Amniotic epithelial cell (primary cell): ENCODE data around the gene SNRNP40.
"Not testable (repeated sequence)": the region's sequence is repeated elsewhere in the genome, so short reads cannot be mapped to it uniquely, and the experiment has no call there.

ENCODE experiments used
- DNase-seq: peaks from one replicate; pipeline ENCODE4 v3.0.0-alpha.2; 2010; ENCODE audit warnings: low read depth

The SNRNP40 gene

GRCh38 chr1:31282426-31282825 lies 14.2 kb downstream of the SNRNP40 start:
- DNase-seq: not testable (repeated sequence)

DNA sequence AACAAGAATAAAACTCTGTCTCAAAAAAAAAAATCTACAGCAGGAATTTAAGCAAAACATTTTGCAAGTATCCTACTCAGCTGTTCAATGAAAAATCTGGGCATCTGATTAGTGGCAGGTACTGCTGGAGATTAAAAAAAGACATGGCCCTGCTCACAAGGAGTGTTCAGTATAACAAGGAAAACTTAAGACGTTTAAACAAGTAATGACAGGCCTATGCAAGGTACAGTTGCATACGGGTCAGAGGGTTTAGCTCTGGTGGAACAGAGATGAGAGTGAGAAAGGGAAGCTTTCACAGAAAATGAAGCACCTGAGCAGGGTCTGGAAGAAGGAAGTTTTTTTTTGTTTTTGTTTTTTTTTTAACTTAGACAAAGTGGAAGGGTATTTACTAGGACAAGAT lies 23.0 kb downstream of the SNRNP40 start:
- DNase-seq: no peak

- DNase-seq: no peak
Measured at GRCh38 chr1:31272369-31272768, 24.2 kb downstream of the SNRNP40 start.

- no peak for DNase-seq
Measured at GRCh38 chr1:31266547-31266946, 30.0 kb downstream of the SNRNP40 start.

GRCh38 chr1:31264790-31265386 lies 31.7 kb downstream of the SNRNP40 start:
- no peak for DNase-seq

- no peak for DNase-seq
Measured at GRCh38 chr1:31263408-31263807, 33.2 kb downstream of the SNRNP40 start.

GRCh38 chr1:31262393-31262792 lies 34.2 kb downstream of the SNRNP40 start:
- DNase-seq: not testable (repeated sequence)

DNA sequence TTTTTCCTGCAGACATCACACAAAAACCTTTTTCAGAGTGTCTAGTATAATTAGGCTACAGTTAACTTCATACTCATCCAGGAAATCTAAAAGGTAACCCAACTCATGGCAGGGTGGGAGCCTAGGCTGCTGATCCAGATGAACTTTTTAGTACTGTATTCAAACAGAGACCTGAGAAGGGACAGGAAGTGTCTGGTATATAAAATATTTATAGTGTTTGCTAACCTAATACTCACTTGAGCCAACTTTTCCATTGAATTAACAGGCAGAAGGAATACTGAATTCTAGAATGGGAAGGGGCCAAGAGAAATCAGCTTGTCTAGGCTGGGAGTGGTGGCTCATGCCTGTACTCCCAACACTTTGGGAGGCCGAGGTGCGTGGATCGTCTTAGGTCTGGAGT lies 34.7 kb downstream of the SNRNP40 start:
- DNase-seq: no peak

- no peak for DNase-seq
Measured at GRCh38 chr1:31259746-31260145, 36.8 kb downstream of the SNRNP40 start.

DNA sequence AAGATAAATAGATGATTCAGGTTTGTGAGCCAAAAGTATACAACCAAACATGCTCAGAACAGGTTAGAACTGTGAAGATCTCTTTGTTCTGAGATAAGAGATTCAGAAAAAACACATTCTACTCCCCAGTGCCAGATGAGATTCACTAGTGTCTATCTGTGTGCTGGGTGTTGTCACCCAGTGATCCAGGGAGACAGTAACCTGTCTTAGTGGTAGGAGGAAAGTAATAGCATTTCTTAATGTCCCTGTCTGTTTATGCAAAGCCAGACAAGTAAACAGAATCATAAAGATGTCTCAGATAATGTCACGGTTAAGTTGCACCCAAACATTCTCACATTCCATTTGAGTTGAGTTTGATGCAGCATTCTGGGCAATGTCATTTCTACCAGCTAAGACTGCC lies 38.0 kb downstream of the SNRNP40 start:
- no peak for DNase-seq

DNA sequence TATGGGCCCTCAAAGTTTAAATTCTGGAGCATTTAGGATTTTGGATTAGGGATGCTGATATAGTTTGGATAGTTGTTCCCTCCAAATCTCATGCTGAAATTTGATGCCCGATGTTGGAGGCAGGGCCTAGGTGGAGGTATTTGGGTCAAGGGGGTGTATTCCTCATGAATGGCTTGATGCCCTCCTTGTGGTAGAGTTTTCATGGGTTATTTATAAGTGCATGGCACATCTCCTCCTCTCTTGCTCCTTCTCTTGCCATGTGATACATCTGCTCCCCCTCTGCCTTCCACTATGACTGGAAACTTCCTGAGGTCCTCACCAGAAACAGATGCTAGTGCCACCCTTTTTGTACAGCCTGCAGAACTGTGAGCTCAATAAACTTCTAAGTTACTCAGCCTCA lies 39.4 kb downstream of the SNRNP40 start:
- no peak for DNase-seq

DNA sequence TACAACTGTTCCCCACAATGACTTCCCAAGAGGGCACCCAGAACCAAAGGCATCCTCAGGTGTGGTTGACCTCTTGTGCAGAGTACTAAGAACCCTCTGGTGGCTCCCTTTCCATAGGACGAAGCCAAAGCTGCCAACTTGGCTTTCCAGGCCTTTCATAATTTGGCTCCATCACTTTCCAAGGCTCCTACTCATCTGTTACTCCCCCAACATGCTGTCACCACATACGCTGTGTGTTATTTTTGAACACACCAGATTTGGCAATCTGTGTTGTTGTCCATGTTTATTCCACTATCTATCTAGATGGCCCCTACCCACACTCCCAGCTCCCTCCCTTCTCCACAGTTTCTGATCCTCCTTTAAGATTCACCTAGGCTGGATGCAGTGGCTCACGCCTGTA lies 46.7 kb downstream of the SNRNP40 start:
- no peak for DNase-seq

DNA sequence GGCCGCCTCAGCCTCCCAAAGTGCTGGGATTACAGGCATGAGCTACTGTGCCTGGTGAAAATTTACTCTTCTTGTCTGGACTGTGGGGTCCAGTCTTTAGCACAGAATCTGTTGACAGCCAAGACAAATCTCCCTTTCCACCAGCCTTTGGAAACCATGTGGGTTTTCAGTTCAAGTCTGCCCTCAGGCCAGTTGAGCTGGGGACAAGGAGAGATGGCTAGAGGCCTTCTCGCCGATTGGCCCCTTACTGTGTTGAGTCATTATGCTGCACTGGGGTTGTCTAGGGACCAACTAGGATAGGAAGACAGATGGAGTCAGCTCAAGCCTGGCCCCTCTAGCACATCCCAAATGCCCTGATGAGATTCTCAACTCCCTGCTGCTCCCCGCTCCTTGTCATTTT lies 48.3 kb downstream of the SNRNP40 start:
- no peak for DNase-seq

DNA sequence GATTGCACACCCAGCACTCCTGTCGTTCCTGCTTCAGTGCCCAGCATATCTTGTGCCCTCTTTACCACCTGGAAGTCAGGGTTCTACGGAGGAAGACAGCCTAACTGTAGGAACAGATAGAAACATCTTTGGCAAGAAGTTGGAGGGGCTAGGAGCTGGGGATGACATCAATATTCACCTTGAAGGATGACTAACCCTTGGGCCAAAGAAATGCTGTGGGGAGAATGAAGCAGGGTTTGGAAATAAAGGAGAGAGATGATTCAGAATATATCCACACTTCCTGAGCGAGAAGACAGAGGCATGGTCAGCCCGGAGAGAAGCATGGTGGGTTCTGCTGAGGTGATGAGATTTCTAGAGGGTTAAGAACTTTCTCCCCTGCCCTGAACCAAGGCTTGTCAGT lies 52.3 kb downstream of the SNRNP40 start:
- peak; percentile 88 for DNase-seq

GRCh38 chr1:31243501-31244286 lies 52.9 kb downstream of the SNRNP40 start:
- peak; percentile 91 for DNase-seq

GRCh38 chr1:31241321-31241720 lies 55.3 kb downstream of the SNRNP40 start:
- DNase-seq: no peak

GRCh38 chr1:31239653-31240241 lies 56.8 kb downstream of the SNRNP40 start, which contains the start of gene NKAIN1:
Gene NKAIN1 (minus strand): TSS chr1:31239887. CDS start chr1:31239547, 340 bp downstream.
- peak; percentile 22 for DNase-seq

GRCh38 chr1:31238986-31239613 lies 57.5 kb downstream of the SNRNP40 start:
- no peak for DNase-seq

DNA sequence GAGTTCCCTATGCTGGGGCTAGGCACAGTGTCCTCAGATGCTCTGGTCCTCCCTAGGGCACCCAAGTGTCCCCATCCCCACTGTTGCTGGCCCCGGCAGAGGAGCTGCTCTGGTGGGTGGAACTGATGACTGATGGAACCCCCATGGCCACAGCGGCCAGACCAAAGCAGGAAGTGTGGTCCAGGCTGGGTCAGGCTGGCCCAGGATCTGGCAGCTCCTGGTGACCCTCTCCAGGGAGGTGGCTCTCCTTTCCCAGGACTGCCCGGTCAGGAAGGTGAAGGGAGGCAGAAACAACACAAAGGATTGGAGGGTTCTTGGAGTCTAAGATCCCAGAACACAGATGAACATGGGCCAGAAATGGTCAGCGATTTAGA lies 58.0 kb downstream of the SNRNP40 start:
- no peak for DNase-seq

- DNase-seq: no peak
Measured at GRCh38 chr1:31234870-31235269, 61.7 kb downstream of the SNRNP40 start.

- no peak for DNase-seq
Measured at GRCh38 chr1:31234123-31234708, 62.4 kb downstream of the SNRNP40 start.

GRCh38 chr1:31232689-31233088 lies 63.9 kb downstream of the SNRNP40 start:
- DNase-seq: no peak

DNA sequence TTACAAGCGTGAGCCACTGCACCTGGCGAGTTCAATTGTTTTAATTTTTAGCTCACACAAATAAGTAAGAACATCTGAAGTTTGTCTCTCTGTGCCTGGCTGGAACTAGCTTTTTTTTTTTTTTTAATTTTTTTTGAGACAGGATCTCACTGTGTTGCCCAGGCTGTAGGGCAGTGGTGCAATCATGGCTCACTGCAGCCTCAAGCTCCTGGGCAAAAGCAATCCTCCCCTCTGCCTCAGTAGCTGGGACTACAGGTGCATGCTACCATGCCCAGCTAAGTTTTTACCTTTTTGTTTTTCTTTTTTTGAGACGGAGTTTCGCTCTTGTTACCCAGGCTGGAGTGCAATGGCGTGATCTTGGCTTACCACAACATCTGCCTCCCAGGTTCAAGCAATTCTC lies 64.8 kb downstream of the SNRNP40 start:
- DNase-seq: no peak
